WERI-Rb-1 (cell line): ENCODE results near the gene SLC5A6.
"Not testable (repeated sequence)": the region's sequence is repeated elsewhere in the genome, so short reads cannot be mapped to it uniquely, and the experiment has no call there.

Source experiments
- DNase-seq: peaks from one replicate; pipeline ENCODE4 v3.0.0-alpha.2; 2020
- H3K27ac ChIP-seq: fragments of 250-450 bp; sonication (Bioruptor Pico); 2 replicates; pipeline ENCODE4 v1.5.1; 2020; ENCODE audit warnings: mild to moderate bottlenecking, moderate library complexity
- H3K27me3 ChIP-seq: fragments of 250-450 bp; sonication (Bioruptor Pico); 2 replicates; pipeline ENCODE4 v1.5.1; 2021; ENCODE audit warnings: mild to moderate bottlenecking, low read depth, moderate library complexity; ENCODE audit not compliant: insufficient read depth, severe bottlenecking
- H3K36me3 ChIP-seq: fragments of 250-450 bp; sonication (Bioruptor Pico); 2 replicates; pipeline ENCODE4 v1.5.1; 2020; ENCODE audit warnings: mild to moderate bottlenecking, moderate library complexity
- H3K4me3 ChIP-seq: 2 replicates; pipeline ENCODE4 v1.5.1; 2011; ENCODE audit warnings: low read depth, mild to moderate bottlenecking, control low read depth, low read length
- H3K9me3 ChIP-seq: fragments of 250-450 bp; sonication (Bioruptor Pico); 2 replicates; pipeline ENCODE4 v1.5.1; 2021; ENCODE audit warnings: mild to moderate bottlenecking, moderate library complexity; ENCODE audit not compliant: severe bottlenecking
- CTCF ChIP-seq: IDR thresholded peaks from 2 replicates; pipeline ENCODE4 v1.5.1; 2011; ENCODE audit warnings: low read depth, mild to moderate bottlenecking, control low read depth, inconsistent platforms, low read length

SLC5A6 gene

GRCh38 chr2:27182346-27182745 lies 29.7 kb downstream of the SLC5A6 start:
- H3K27me3 ChIP-seq = no peaks in the 10 kb centered on the region
- H3K27ac ChIP-seq = no peak overlapping the region
- no peaks in the 10 kb centered on the region for H3K9me3 ChIP-seq
- no peak for TF ChIP-seq CTCF
- H3K4me3 ChIP-seq = no peak overlapping the region
- no peaks in the 10 kb centered on the region for H3K36me3 ChIP-seq
- DNase-seq = no peak

- Histone ChIP-seq H3K4me3 (no peak overlapping the region), H3K27ac (no peak overlapping the region), H3K9me3 (no peaks in the 10 kb centered on the region), H3K27me3 (no peaks in the 10 kb centered on the region), H3K36me3 (no peaks in the 10 kb centered on the region)
- DNase-seq = no peak
- TF ChIP-seq CTCF = no peak
These were observed 32.6 kb downstream of the SLC5A6 start for GRCh38 chr2:27179344-27180000.

- Histone ChIP-seq H3K36me3 (no peaks in the 10 kb centered on the region), H3K4me3 (no peak overlapping the region), H3K27me3 (no peaks in the 10 kb centered on the region), H3K9me3 (no peaks in the 10 kb centered on the region), H3K27ac (no peak overlapping the region)
- TF ChIP-seq CTCF = no peak
- DNase-seq = no peak
These were observed 33.6 kb downstream of the SLC5A6 start for GRCh38 chr2:27178469-27178868.

- DNase-seq = no peak
- no peak overlapping the region for H3K27ac ChIP-seq
- TF ChIP-seq CTCF = no peak
- no peaks in the 10 kb centered on the region for H3K27me3 ChIP-seq
- H3K9me3 ChIP-seq = no peaks in the 10 kb centered on the region
- no peak overlapping the region for H3K4me3 ChIP-seq
- no peaks in the 10 kb centered on the region for H3K36me3 ChIP-seq
These were observed 34.4 kb downstream of the SLC5A6 start for GRCh38 chr2:27177441-27178351.

- DNase-seq, H3K4me3 ChIP-seq, H3K27ac ChIP-seq, H3K36me3 ChIP-seq, H3K27me3 ChIP-seq, H3K9me3 ChIP-seq: not testable (repeated sequence)
These were observed 36.3 kb downstream of the SLC5A6 start for GRCh38 chr2:27175781-27176180.

GRCh38 chr2:27175330-27175729 lies 36.7 kb downstream of the SLC5A6 start:
- H3K4me3 ChIP-seq = no peak overlapping the region
- no peaks in the 10 kb centered on the region for H3K9me3 ChIP-seq
- no peaks in the 10 kb centered on the region for H3K27me3 ChIP-seq
- no peak for TF ChIP-seq CTCF
- no peaks in the 10 kb centered on the region for H3K36me3 ChIP-seq
- H3K27ac ChIP-seq = no peak overlapping the region
- DNase-seq = no peak
